ENCODE data around the gene SCARF2. TPM values are rescaled to one million over a fixed set of nuclear protein-coding genes. Genes with fewer than 3 reads are reported as not detected.

SCARF2 gene
- total and polyA plus RNA-seq, 4 donors = 0.15 to 2.0 (median 1.7) TPM

DNA sequence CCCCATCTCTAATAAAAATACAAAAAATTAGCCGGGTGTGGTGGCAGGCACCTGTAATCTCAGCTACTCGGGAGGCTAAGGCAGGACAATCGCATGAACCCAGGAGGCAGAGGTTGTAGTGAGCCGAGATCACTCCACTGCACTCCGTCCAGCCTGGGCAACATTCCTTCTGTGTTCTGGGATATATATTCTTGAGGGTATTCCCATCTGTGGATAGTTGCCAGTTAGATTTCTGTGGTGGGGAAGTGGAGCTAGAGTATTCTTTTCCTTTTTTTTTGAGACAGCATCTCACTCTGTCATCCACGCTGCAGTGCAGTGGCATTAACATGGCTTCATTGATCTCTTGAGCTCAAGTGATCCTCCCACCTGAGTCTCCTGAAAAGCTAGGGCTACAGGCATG is 52.8 kb downstream of the SCARF2 start:
- TF ChIP-seq SP1 (IDR thresholded peaks at IDR 0.05) = no peak
- TF ChIP-seq JUND (IDR thresholded peaks at IDR 0.05) = no peak
- TF ChIP-seq, protein P1, sequence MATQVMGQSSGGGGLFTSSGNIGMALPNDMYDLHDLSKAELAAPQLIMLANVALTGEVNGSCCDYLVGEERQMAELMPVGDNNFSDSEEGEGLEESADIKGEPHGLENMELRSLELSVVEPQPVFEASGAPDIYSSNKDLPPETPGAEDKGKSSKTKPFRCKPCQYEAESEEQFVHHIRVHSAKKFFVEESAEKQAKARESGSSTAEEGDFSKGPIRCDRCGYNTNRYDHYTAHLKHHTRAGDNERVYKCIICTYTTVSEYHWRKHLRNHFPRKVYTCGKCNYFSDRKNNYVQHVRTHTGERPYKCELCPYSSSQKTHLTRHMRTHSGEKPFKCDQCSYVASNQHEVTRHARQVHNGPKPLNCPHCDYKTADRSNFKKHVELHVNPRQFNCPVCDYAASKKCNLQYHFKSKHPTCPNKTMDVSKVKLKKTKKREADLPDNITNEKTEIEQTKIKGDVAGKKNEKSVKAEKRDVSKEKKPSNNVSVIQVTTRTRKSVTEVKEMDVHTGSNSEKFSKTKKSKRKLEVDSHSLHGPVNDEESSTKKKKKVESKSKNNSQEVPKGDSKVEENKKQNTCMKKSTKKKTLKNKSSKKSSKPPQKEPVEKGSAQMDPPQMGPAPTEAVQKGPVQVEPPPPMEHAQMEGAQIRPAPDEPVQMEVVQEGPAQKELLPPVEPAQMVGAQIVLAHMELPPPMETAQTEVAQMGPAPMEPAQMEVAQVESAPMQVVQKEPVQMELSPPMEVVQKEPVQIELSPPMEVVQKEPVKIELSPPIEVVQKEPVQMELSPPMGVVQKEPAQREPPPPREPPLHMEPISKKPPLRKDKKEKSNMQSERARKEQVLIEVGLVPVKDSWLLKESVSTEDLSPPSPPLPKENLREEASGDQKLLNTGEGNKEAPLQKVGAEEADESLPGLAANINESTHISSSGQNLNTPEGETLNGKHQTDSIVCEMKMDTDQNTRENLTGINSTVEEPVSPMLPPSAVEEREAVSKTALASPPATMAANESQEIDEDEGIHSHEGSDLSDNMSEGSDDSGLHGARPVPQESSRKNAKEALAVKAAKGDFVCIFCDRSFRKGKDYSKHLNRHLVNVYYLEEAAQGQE (IDR thresholded peaks at IDR 0.05) = no peak
- TF ChIP-seq, protein P2, sequence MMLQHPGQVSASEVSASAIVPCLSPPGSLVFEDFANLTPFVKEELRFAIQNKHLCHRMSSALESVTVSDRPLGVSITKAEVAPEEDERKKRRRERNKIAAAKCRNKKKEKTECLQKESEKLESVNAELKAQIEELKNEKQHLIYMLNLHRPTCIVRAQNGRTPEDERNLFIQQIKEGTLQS (IDR thresholded peaks at IDR 0.05) = no peak
- TF ChIP-seq, protein P3, sequence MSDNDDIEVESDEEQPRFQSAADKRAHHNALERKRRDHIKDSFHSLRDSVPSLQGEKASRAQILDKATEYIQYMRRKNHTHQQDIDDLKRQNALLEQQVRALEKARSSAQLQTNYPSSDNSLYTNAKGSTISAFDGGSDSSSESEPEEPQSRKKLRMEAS (IDR thresholded peaks at IDR 0.05) = no peak
- no peak for TF ChIP-seq GABPA (IDR thresholded peaks at IDR 0.05 in 1 of 2, conservative IDR thresholded peaks at IDR 0.05 in 1 of 2)
- TF ChIP-seq NR2F2 (IDR thresholded peaks at IDR 0.05) = no peak
- TF ChIP-seq FOXA2 (IDR thresholded peaks at IDR 0.05) = no peak
- TF ChIP-seq YY1 (IDR thresholded peaks at IDR 0.05) = no peak
- TF ChIP-seq HNF4G (IDR thresholded peaks at IDR 0.05) = no peak
- no peak for TF ChIP-seq TAF1 (conservative IDR thresholded peaks at IDR 0.05)
- TF ChIP-seq, protein P4, sequence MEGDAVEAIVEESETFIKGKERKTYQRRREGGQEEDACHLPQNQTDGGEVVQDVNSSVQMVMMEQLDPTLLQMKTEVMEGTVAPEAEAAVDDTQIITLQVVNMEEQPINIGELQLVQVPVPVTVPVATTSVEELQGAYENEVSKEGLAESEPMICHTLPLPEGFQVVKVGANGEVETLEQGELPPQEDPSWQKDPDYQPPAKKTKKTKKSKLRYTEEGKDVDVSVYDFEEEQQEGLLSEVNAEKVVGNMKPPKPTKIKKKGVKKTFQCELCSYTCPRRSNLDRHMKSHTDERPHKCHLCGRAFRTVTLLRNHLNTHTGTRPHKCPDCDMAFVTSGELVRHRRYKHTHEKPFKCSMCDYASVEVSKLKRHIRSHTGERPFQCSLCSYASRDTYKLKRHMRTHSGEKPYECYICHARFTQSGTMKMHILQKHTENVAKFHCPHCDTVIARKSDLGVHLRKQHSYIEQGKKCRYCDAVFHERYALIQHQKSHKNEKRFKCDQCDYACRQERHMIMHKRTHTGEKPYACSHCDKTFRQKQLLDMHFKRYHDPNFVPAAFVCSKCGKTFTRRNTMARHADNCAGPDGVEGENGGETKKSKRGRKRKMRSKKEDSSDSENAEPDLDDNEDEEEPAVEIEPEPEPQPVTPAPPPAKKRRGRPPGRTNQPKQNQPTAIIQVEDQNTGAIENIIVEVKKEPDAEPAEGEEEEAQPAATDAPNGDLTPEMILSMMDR (IDR thresholded peaks at IDR 0.05; ENCODE audit: low read depth, low read length, missing input control) = no peak
- no peak for TF ChIP-seq RAD21 (IDR thresholded peaks at IDR 0.05)
- TF ChIP-seq, protein P5, sequence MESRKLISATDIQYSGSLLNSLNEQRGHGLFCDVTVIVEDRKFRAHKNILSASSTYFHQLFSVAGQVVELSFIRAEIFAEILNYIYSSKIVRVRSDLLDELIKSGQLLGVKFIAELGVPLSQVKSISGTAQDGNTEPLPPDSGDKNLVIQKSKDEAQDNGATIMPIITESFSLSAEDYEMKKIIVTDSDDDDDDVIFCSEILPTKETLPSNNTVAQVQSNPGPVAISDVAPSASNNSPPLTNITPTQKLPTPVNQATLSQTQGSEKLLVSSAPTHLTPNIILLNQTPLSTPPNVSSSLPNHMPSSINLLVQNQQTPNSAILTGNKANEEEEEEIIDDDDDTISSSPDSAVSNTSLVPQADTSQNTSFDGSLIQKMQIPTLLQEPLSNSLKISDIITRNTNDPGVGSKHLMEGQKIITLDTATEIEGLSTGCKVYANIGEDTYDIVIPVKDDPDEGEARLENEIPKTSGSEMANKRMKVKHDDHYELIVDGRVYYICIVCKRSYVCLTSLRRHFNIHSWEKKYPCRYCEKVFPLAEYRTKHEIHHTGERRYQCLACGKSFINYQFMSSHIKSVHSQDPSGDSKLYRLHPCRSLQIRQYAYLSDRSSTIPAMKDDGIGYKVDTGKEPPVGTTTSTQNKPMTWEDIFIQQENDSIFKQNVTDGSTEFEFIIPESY (IDR thresholded peaks at IDR 0.05) = no peak
- no peak for TF ChIP-seq RXRA (IDR thresholded peaks at IDR 0.05)
- no peak for TF ChIP-seq EGR1 (IDR thresholded peaks at IDR 0.05; ENCODE audit: low read depth in 2 of 2)
- TF ChIP-seq HNF4A (conservative IDR thresholded peaks at IDR 0.05) = no peak
- no peak for TF ChIP-seq FOXA1 (IDR thresholded peaks at IDR 0.05)
- no peaks in the 10 kb centered on the region for H3K9me3 ChIP-seq (ENCODE audit: control insufficient read depth in 4 of 4, low read length in 3 of 4)
- H3K27me3 ChIP-seq (ENCODE audit: control insufficient read depth in 4 of 4, insufficient read depth in 4 of 4, low read length in 3 of 4) = peaks cover 0 to 2% (median 0%) of the 10 kb centered on the region in 4 donors
- WGBS = 89% methylated on average over 6 of the region's 6 CpGs
- DNase-seq (ENCODE audit: low spot score) = no peak
- H3K4me3 ChIP-seq (ENCODE audit: low read depth in 1 of 3, low read length in 3 of 3) = no peak overlapping the region
- H3K9ac ChIP-seq (ENCODE audit: low read depth in 1 of 2, low read length in 2 of 2) = no peak overlapping the region
- no peak overlapping the region for H3K27ac ChIP-seq (ENCODE audit: low read depth in 1 of 2, low read length in 2 of 2)
- no peaks in the 10 kb centered on the region for H3K4me1 ChIP-seq (ENCODE audit: control insufficient read depth in 4 of 4, insufficient read depth in 4 of 4, low read length in 3 of 4)
- H3K36me3 ChIP-seq (ENCODE audit: control insufficient read depth in 4 of 4, insufficient read depth in 3 of 4, low read depth in 1 of 4, low read length in 3 of 4) = no peaks in the 10 kb centered on the region
